NCI-H345 (cell line): ENCODE measurements around the gene HSPA1L.
A peak's percentile ranks its signal among the peaks of the same experiment; 100 is the strongest.
"Not testable (repeated sequence)": the region's sequence is repeated elsewhere in the genome, so short reads cannot be mapped to it uniquely, and the experiment has no call there.

ENCODE experiments used
- DNase-seq: peaks from one replicate; lab custom pipeline; 2025; lab: John Stamatoyannopoulos, UW

Gene HSPA1L

GRCh38 chr6:31815025-31815838 lies at the start of gene HSPA1L, which contains the start of gene HSPA1A:
Gene HSPA1L, minus strand, starts transcription at chr6:31815283. Its CDS starts 3,311 bp downstream, at chr6:31811972.
Gene HSPA1A, plus strand, starts transcription at chr6:31815543. Its CDS starts 214 bp downstream, at chr6:31815757.
- DNase-seq = peak; percentile 98

GRCh38 chr6:31864818-31865204 lies 49.7 kb upstream of the HSPA1L start:
- no peak for DNase-seq

GRCh38 chr6:31864123-31864562 lies 49.1 kb upstream of the HSPA1L start:
- DNase-seq = not testable (repeated sequence)

- peak; percentile 100 for DNase-seq
These were observed 47.5 kb upstream of the HSPA1L start, which contains the start of gene NEU1 for GRCh38 chr6:31862344-31863235. Gene NEU1, minus strand, starts transcription at chr6:31862821. Its CDS starts 45 bp downstream, at chr6:31862776.

- DNase-seq = no peak
These were observed 46.8 kb upstream of the HSPA1L start for GRCh38 chr6:31861919-31862343.

GRCh38 chr6:31861150-31861549 lies 46.1 kb upstream of the HSPA1L start:
- no peak for DNase-seq

- no peak for DNase-seq
These were observed 45.3 kb upstream of the HSPA1L start for GRCh38 chr6:31860349-31860748.

- DNase-seq = no peak
These were observed 44.8 kb upstream of the HSPA1L start for GRCh38 chr6:31859923-31860322.

- DNase-seq = no peak
These were observed 43.6 kb upstream of the HSPA1L start for GRCh38 chr6:31858707-31859106.

- DNase-seq = not testable (repeated sequence)
These were observed 42.7 kb upstream of the HSPA1L start for GRCh38 chr6:31857774-31858173.

- DNase-seq = not testable (repeated sequence)
These were observed 37.1 kb upstream of the HSPA1L start for GRCh38 chr6:31851980-31852718.

GRCh38 chr6:31851485-31851832 lies 36.4 kb upstream of the HSPA1L start:
- no peak for DNase-seq

GRCh38 chr6:31850765-31851484 lies 35.8 kb upstream of the HSPA1L start:
- DNase-seq = no peak

GRCh38 chr6:31847276-31847978 lies 32.3 kb upstream of the HSPA1L start:
- DNase-seq = no peak

- no peak for DNase-seq
These were observed 29.4 kb upstream of the HSPA1L start for GRCh38 chr6:31844507-31844906.

- DNase-seq = no peak
These were observed 27.0 kb upstream of the HSPA1L start for GRCh38 chr6:31842053-31842452.

GRCh38 chr6:31839779-31840126 lies 24.7 kb upstream of the HSPA1L start:
- not testable (repeated sequence) for DNase-seq

- DNase-seq = no peak
These were observed 23.9 kb upstream of the HSPA1L start for GRCh38 chr6:31838968-31839367.

GRCh38 chr6:31838114-31838553 lies 23.1 kb upstream of the HSPA1L start:
- not testable (repeated sequence) for DNase-seq

- no peak for DNase-seq
These were observed 22.5 kb upstream of the HSPA1L start for GRCh38 chr6:31837369-31838113.
